HG03439 (cell line): Measurements from ENCODE around the gene SCNN1G.

Experiments used
- ATAC-seq: cut with Tn5 transposase; IDR thresholded peaks from one replicate; pipeline ENCODE4 v1.9.1; 2021; ENCODE audit warnings: mild to moderate bottlenecking, moderate library complexity; ENCODE audit not compliant: unreplicated experiment

The SCNN1G gene

DNA sequence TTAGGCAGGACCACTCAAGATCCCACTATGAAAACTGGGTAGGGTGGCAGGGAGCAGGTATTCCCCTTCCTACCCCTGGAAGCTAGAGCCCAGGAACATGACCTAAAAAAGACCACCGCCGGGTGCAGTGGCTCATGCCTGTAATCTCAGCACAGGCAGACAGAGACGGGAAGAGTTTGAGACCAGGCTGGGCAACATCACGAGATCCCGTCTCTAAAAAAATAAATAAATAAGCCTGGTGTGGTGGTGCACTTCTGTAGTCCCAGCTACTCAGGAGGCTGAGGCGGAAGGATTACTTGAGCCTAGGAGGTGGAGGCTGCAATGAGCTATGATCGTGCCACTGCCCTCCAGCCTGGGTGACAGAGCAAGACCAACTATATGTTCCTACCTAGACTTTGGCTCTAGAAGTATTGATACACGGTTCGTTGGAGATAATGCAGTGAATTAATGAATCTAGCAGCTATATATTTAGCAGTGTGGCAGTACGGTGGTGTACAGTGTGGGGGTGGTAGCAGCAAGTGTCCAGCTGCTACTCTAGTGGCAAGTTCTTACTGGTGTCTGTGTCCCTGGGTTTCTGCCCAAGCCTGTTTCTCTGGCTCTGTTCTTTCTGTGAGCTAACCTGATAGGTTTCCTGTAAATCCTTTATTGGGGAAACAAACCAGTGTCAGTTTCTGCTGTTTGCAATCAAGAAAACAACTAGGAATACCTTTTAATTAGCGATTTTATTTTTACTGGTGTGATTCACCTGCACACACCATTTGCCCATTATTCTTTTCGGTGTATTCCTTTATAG lies 30.0 kb upstream of the SCNN1G start:
- no peak for ATAC-seq

DNA sequence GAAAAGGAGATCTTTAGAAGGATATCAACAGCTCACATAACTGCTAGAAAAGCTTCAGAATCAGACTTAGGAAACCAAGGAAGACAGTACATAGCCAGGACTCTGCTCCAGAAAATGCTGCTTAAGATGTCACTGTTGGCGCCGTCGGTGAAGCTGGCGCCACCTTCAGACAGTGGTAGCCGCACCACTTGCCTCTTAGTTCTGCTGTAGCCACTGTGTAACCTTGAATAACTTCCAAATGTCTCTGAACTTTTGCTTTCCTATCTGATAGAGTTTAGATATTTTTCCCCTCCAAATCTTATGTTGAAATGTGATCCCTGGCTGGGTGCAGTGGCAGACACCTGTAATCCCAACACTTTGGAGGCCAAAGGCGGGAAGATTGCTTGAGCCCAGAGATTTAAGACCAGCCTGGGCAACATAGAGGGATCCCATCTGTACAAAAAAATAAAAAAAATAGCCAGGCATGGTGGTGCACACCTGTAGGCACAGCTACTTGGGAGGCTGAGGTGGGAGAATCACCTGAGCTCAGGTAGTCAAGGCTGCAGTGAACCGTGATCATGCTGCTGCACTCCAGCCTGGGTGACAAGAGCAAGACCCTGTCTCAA lies 27.0 kb upstream of the SCNN1G start:
- ATAC-seq, result no peak

- no peak for ATAC-seq
Observed at GRCh38 chr16:23156110-23156509, 26.4 kb upstream of the SCNN1G start.

GRCh38 chr16:23156946-23157460 lies 25.5 kb upstream of the SCNN1G start:
- no peak for ATAC-seq

- no peak for ATAC-seq
Observed at GRCh38 chr16:23158114-23158513, 24.4 kb upstream of the SCNN1G start.

GRCh38 chr16:23160082-23160481 lies 22.5 kb upstream of the SCNN1G start:
- ATAC-seq, result no peak

GRCh38 chr16:23160574-23160973 lies 22.0 kb upstream of the SCNN1G start:
- no peak for ATAC-seq

DNA sequence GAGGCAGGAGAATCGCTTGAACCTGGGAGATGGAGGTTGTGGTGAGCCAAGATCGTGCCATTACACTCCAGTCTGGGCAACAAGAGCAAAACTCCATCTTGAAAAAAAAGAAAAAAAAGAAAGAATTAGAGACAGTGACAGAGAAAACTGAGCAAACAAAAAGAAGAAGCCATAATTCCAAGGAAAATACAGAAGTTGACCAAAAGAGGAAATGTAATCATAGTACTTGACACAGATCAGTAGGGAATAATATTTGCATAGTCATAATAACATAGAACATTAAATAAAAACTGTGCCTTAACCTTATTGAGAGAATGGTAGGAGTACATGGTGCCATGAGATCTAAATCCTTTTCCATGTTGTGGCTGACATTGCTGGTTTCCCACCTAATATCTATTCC lies 18.6 kb upstream of the SCNN1G start:
- ATAC-seq, result no peak

- no peak for ATAC-seq
Observed at GRCh38 chr16:23164736-23165135, 17.8 kb upstream of the SCNN1G start.

DNA sequence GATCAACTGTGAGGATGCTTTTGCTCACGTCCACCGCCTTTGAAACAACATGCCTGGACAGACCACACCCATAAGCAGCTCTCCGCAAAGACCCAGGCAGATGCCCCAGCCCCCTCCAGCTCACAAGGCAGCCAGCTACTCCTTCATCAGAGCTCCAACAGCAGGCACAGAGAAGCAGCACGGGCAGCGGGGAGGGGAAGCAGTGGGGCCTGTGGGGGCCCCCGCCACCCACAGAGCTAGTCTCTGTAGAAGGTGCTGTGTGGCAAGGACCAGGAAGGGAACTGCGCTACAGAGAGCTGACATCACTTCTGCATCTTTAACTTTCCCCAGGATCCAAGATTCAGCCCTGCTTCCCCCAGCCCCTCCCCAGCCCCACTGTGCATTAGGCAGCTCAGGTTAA lies 10.0 kb upstream of the SCNN1G start:
- ATAC-seq, result no peak

DNA sequence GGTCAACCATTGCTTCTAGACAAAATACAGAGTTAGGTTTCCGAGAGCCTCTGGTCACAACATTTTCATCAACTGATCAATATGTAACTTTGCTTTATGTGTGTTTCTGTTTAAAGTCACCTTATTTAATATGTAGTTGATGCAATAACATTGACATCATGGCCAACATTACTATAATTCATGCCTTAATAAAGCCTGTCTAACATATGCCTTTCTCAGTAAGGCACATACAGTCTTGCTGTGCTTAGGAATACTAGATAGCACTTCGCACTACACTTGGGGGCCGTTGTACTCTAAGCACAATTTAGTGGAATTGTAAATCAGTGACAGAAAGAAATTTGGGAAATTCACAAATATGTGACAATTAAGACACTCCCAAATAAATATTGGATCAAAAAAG lies 9.6 kb upstream of the SCNN1G start:
- no peak for ATAC-seq

- ATAC-seq, result no peak
Observed at GRCh38 chr16:23174622-23175021, 7.9 kb upstream of the SCNN1G start.

GRCh38 chr16:23175651-23176050 lies 6.9 kb upstream of the SCNN1G start:
- ATAC-seq, result no peak

- ATAC-seq, result no peak
Observed at GRCh38 chr16:23181506-23181905, 1.0 kb upstream of the SCNN1G start.

DNA sequence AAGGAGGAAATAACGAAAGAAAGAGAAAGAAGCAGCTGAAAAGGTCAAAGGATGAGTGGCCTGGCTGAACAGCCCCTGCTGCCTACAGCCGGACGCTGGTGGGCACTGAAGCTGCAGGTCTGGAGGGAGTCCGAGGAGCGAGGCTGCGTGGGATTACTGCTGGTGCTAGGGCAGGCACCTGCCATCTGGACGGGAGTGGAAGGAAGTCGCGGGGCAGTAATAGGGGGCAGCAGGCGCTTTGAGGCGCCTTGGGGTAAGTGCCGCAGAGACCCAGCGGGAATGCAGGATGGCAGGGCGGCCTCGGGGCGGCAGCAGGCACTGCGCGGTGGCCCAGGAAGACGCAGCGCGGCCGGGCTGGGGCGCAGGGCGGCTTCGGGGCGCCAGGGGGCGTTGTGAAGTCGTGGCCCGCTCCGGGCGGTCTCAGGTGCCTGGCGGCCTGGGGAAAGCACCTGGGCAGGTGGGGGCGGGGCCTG lies 303 bp upstream of the SCNN1G start:
- ATAC-seq, result peak; percentile 94

DNA sequence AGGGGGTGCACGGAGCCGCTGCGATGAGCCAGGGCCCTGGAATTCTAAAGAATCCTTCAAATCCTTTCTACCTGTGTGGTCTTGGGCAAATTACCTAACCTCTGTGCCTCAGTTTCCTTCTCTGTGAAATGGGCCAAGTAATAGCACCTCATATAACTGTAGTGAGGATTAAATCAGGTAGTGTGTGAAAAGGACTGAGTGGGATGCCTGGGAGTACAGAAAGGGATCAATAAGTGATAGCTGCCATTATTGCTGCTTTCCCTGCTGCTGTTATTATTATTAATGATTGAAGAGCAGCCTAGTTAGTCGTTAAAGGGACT lies 958 bp downstream of the SCNN1G start:
- no peak for ATAC-seq

DNA sequence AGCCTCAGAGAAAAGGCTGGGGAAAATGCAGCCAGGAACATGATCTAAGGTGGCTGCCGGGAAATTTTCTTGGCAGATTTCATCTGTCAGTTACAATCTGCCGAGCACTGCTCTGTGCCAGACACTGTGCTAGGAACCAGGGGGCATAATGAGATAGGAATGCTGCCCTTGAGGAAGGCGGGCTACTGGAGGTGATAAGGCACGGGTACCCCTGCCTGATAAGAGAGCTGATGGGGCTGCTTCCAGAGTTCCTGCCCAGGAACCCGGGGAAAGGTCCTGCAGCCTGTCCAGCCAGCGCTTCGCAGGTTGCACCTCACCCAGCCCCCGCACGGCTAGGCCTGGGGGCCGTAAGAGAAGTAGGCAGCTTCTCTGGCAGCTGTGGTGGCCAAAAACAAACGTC lies 3.1 kb downstream of the SCNN1G start:
- ATAC-seq, result no peak

DNA sequence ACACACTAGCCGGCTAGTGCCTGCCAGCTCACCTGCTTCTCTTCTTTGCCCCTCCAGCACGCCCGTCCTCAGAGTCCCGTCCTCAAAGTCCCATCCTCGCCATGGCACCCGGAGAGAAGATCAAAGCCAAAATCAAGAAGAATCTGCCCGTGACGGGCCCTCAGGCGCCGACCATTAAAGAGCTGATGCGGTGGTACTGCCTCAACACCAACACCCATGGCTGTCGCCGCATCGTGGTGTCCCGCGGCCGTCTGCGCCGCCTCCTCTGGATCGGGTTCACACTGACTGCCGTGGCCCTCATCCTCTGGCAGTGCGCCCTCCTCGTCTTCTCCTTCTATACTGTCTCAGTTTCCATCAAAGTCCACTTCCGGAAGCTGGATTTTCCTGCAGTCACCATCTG lies 3.6 kb downstream of the SCNN1G start:
- no peak for ATAC-seq

DNA sequence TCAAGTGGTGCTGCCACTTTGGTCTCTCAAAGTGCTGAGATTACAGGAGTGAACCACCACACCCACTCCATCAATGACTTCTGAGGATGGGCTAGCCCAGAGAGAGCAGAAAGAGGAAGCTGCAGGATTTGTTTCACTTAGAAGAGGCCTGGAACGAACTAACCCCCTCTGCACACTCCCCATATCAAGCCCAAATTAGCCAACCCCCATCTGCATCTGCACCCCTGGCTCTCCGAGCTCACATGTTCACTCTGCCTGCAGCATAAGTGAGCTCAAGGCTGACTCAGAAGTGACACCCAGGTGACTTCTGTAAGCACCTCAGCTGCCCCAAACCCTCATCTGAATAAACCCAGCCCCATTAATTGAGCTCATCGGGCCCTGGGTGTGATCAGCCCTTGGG lies 4.8 kb downstream of the SCNN1G start:
- ATAC-seq, result no peak

DNA sequence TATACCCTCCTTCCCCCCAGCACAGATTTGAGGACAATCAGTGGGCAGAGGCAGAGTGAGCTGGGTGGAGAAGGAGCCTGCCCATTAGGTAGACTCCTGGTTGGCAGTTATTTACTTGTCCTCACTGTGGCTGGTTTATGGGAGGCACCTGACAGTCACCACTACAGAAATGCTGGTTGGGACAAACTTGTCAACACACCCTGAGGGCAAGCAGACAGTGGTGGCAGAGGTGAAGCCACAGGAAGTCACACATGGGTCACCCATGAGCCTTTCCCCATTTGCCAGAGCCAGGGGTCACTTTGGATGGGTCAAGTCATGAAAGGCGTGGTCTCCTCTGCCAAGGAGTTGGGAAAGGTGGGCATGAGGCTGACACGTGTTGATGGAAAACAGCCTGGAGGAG lies 6.4 kb downstream of the SCNN1G start:
- no peak for ATAC-seq

DNA sequence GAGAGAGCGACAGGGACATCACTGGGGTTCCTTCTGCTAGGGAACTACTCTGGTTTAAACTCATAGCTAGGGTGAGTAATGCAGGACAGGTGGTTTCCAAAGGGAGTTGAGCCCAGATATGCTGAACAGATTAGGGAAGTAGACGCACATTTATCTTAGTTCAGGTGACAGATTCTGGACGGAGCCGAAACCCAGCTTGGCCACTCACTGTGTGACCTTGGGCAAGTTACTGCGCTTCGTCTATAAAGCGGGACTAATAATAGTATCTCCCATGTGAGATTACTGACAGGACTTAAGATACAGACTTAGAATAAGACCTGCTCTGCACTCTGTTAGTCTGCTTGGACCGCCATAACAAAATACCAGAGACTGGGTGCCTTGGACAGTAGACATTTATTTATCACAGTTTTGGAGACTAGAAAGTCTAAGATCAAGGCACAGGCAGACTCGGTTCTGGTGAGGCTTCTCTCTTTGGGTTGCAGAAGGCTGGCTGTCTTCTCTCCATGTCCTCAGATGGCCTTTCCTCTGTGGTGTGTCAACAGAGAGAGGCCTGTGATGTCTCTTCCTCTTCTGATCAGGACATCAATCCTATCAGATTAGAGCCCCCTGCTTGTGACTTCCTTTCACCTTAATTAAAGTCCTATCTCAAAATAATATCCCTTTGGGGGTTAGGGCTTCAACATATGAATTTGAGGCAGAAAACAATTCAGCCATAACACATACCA lies 12.1 kb downstream of the SCNN1G start:
- ATAC-seq, result no peak
